MM.1S (cell line): ENCODE results near the gene ABCA3.

Experiments used
- DNase-seq: peaks from one replicate; pipeline ENCODE4 v3.0.0-alpha.2; 2015
- H2AFZ ChIP-seq: fragments of 300-600 bp; sonication (generic); 2 replicates; pipeline ENCODE4 v1.6.0; 2016; ENCODE audit warnings: antibody characterized with exemption, low read length
- H3F3A ChIP-seq: fragments of 300-600 bp; sonication (generic); 2 replicates; pipeline ENCODE4 v1.6.1; 2016; ENCODE audit warnings: mild to moderate bottlenecking, antibody characterized with exemption, low read length, moderate library complexity, mixed read lengths; ENCODE audit not compliant: insufficient read depth
- H3K27ac ChIP-seq: fragments of 300-600 bp; sonication (generic); 2 replicates; pipeline ENCODE4 v1.5.1; 2016; ENCODE audit warnings: mild to moderate bottlenecking, low read length
- H3K27me3 ChIP-seq: fragments of 300-600 bp; sonication (generic); replicated peaks from 2 replicates; pipeline ENCODE4 v1.6.0; 2016; ENCODE audit warnings: low read length; ENCODE audit not compliant: insufficient read depth
- H3K36me3 ChIP-seq: fragments of 300-600 bp; sonication (generic); replicated peaks from 2 replicates; pipeline ENCODE4 v1.6.1; 2016; ENCODE audit warnings: mild to moderate bottlenecking, low read length, mixed read lengths; ENCODE audit not compliant: insufficient read depth
- H3K4me1 ChIP-seq: fragments of 300-600 bp; sonication (generic); 2 replicates; pipeline ENCODE4 v1.6.1; 2016; ENCODE audit warnings: low read length, mixed read lengths
- H3K4me2 ChIP-seq: fragments of 300-600 bp; sonication (generic); 2 replicates; pipeline ENCODE4 v1.6.0; 2016; ENCODE audit warnings: low read depth, low read length
- H3K4me3 ChIP-seq: fragments of 300-600 bp; sonication (generic); 2 replicates; pipeline ENCODE4 v1.5.1; 2016; ENCODE audit warnings: low read length, mixed read lengths
- H3K79me2 ChIP-seq: fragments of 300-600 bp; sonication (generic); 2 replicates; pipeline ENCODE4 v1.6.1; 2016; ENCODE audit warnings: mixed run types, low read length, mixed read lengths
- H3K9ac ChIP-seq: fragments of 300-600 bp; sonication (generic); 2 replicates; pipeline ENCODE4 v1.6.1; 2016; ENCODE audit warnings: low read length, mixed read lengths
- H3K9me2 ChIP-seq: fragments of 300-600 bp; sonication (generic); replicated peaks from 2 replicates; pipeline ENCODE4 v1.6.1; 2016; ENCODE audit warnings: mild to moderate bottlenecking, low read length, mixed read lengths; ENCODE audit not compliant: insufficient read depth
- H3K9me3 ChIP-seq: fragments of 300-600 bp; sonication (generic); replicated peaks from 2 replicates; pipeline ENCODE4 v1.6.1; 2016; ENCODE audit warnings: mild to moderate bottlenecking, low read length, mixed read lengths; ENCODE audit not compliant: insufficient read depth
- H4K20me1 ChIP-seq: fragments of 300-600 bp; sonication (generic); 2 replicates; pipeline ENCODE4 v1.6.1; 2016; ENCODE audit warnings: mild to moderate bottlenecking, low read length, moderate library complexity, mixed read lengths; ENCODE audit not compliant: insufficient read depth
- CTCF ChIP-seq: fragments of 300-600 bp; sonication (generic); IDR thresholded peaks from 2 replicates; pipeline ENCODE4 v1.5.1; 2016; ENCODE audit warnings: antibody characterized with exemption, low read length, mixed read lengths
- EZH2 ChIP-seq: fragments of 300-600 bp; sonication (generic); optimal IDR thresholded peaks from 2 replicates; pipeline ENCODE3; 2017; ENCODE audit warnings: low read depth, mild to moderate bottlenecking, antibody characterized with exemption, low read length, mixed read lengths
- EZH2phosphoT487 ChIP-seq: fragments of 300-600 bp; sonication (generic); IDR thresholded peaks from 2 replicates; pipeline ENCODE4 v1.6.1; 2018; ENCODE audit warnings: antibody characterized with exemption, low read length

ABCA3 gene

GRCh38 chr16:2362218-2362617, 21.7 kb upstream of the ABCA3 start:
- Histone ChIP-seq H3K9me2 (no peaks in the 10 kb centered on the region), H3K9me3 (no peaks in the 10 kb centered on the region), H3K4me1 (no peaks in the 10 kb centered on the region), H2AFZ (no peak overlapping the region), H3K27me3 (peaks cover 13% of the 10 kb centered on the region; the same call in 1 of the 2 replicates), H4K20me1 (no peaks in the 10 kb centered on the region), H3K9ac (no peak overlapping the region), H3K4me2 (no peak overlapping the region), H3F3A (no peaks in the 10 kb centered on the region), H3K36me3 (no peaks in the 10 kb centered on the region), H3K79me2 (no peaks in the 10 kb centered on the region), H3K27ac (no peak overlapping the region), H3K4me3 (no peak overlapping the region)
- no peak for DNase-seq
- TF ChIP-seq EZH2phosphoT487 (no peak), CTCF (no peak), EZH2 (no peak)

- no peak for TF ChIP-seq EZH2phosphoT487
- TF ChIP-seq CTCF = no peak
- TF ChIP-seq EZH2 = no peak
- Histone ChIP-seq H3K79me2 (no peaks in the 10 kb centered on the region), H2AFZ (no peak overlapping the region), H3K27me3 (peaks cover 12% of the 10 kb centered on the region; the same call in 1 of the 2 replicates), H3K4me3 (no peak overlapping the region), H3K9me3 (no peaks in the 10 kb centered on the region), H3K9ac (no peak overlapping the region), H3K4me2 (no peak overlapping the region), H3K4me1 (no peaks in the 10 kb centered on the region), H3F3A (no peaks in the 10 kb centered on the region), H3K9me2 (no peaks in the 10 kb centered on the region), H3K36me3 (no peaks in the 10 kb centered on the region), H3K27ac (no peak overlapping the region), H4K20me1 (no peaks in the 10 kb centered on the region)
- no peak for DNase-seq
Observed at GRCh38 chr16:2361129-2361528, 20.6 kb upstream of the ABCA3 start.

- no peak overlapping the region for H3K27ac ChIP-seq
- H3K4me2 ChIP-seq = no peak overlapping the region
- H3K4me1 ChIP-seq = no peaks in the 10 kb centered on the region
- no peak overlapping the region for H3K4me3 ChIP-seq
- H3K36me3 ChIP-seq = no peaks in the 10 kb centered on the region
- H3K9me2 ChIP-seq = no peaks in the 10 kb centered on the region
- no peaks in the 10 kb centered on the region for H3F3A ChIP-seq
- TF ChIP-seq EZH2 (no peak), EZH2phosphoT487 (no peak), CTCF (no peak)
- H3K9ac ChIP-seq = no peak overlapping the region
- no peaks in the 10 kb centered on the region for H4K20me1 ChIP-seq
- no peak for DNase-seq
- H3K27me3 ChIP-seq = peaks cover 2% of the 10 kb centered on the region; the same call in 1 of the 2 replicates
- H2AFZ ChIP-seq = no peak overlapping the region
- H3K9me3 ChIP-seq = no peaks in the 10 kb centered on the region
- no peaks in the 10 kb centered on the region for H3K79me2 ChIP-seq
Observed at GRCh38 chr16:2359919-2360318, 19.4 kb upstream of the ABCA3 start.
